Measurements from ENCODE around the gene FREM2. TPM values are rescaled to one million over a fixed set of nuclear protein-coding genes. Genes with fewer than 3 reads are reported as not detected.

Gene FREM2
- total and polyA plus RNA-seq, 2 of the 13 experiments (the other 11 are each of a cell fraction or from before 2014, with no cell fraction given): not detected

GRCh38 chr13:38787550-38787949 lies 100.7 kb downstream of the FREM2 start:
- no TSS peak for BruUV-seq (replicated peaks)
- ATAC-seq (no peak), DNase-seq (ENCODE audit: low spot score) (no peak), FAIRE-seq (no peak)
- CTCF ChIA-PET (ENCODE audit: low intra/inter-chr PET ratio, low total read pairs): no interaction called here
- no peaks in the 10 kb centered on the region for H3K9me3 ChIP-seq (ENCODE audit: low read length)
- TF ChIP-seq HOXA9 (CRISPR knock-in tag; IDR thresholded peaks at IDR 0.05; ENCODE audit: borderline replicate concordance) (no peak), ZFP90 (CRISPR knock-in tag; IDR thresholded peaks at IDR 0.05; ENCODE audit: borderline replicate concordance) (no peak), ZNF33B (CRISPR knock-in tag; IDR thresholded peaks at IDR 0.05) (no peak), ZNF773 (CRISPR knock-in tag; IDR thresholded peaks at IDR 0.05; ENCODE audit: borderline replicate concordance) (no peak), MIER3 (CRISPR knock-in tag; IDR thresholded peaks at IDR 0.05; ENCODE audit: borderline replicate concordance) (no peak), FLYWCH1 (CRISPR knock-in tag; IDR thresholded peaks at IDR 0.05) (no peak), BATF2 (CRISPR knock-in tag; IDR thresholded peaks at IDR 0.05) (no peak)
- TF ChIP-seq, protein P1, sequence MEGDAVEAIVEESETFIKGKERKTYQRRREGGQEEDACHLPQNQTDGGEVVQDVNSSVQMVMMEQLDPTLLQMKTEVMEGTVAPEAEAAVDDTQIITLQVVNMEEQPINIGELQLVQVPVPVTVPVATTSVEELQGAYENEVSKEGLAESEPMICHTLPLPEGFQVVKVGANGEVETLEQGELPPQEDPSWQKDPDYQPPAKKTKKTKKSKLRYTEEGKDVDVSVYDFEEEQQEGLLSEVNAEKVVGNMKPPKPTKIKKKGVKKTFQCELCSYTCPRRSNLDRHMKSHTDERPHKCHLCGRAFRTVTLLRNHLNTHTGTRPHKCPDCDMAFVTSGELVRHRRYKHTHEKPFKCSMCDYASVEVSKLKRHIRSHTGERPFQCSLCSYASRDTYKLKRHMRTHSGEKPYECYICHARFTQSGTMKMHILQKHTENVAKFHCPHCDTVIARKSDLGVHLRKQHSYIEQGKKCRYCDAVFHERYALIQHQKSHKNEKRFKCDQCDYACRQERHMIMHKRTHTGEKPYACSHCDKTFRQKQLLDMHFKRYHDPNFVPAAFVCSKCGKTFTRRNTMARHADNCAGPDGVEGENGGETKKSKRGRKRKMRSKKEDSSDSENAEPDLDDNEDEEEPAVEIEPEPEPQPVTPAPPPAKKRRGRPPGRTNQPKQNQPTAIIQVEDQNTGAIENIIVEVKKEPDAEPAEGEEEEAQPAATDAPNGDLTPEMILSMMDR (CRISPR knock-in tag; IDR thresholded peaks at IDR 0.05): no peak
- TF ChIP-seq, protein P2, sequence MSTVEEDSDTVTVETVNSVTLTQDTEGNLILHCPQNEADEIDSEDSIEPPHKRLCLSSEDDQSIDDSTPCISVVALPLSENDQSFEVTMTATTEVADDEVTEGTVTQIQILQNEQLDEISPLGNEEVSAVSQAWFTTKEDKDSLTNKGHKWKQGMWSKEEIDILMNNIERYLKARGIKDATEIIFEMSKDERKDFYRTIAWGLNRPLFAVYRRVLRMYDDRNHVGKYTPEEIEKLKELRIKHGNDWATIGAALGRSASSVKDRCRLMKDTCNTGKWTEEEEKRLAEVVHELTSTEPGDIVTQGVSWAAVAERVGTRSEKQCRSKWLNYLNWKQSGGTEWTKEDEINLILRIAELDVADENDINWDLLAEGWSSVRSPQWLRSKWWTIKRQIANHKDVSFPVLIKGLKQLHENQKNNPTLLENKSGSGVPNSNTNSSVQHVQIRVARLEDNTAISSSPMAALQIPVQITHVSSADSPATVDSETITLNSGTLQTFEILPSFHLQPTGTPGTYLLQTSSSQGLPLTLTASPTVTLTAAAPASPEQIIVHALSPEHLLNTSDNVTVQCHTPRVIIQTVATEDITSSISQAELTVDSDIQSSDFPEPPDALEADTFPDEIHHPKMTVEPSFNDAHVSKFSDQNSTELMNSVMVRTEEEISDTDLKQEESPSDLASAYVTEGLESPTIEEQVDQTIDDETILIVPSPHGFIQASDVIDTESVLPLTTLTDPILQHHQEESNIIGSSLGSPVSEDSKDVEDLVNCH (CRISPR knock-in tag; IDR thresholded peaks at IDR 0.05): no peak
- no peaks in the 10 kb centered on the region for H3K27me3 ChIP-seq (ENCODE audit: control insufficient read depth in 1 of 2, insufficient read depth in 2 of 2, low read length in 2 of 2)
- H2AFZ ChIP-seq (ENCODE audit: low read length): no peak overlapping the region
- no peaks in the 10 kb centered on the region for H3K79me2 ChIP-seq (ENCODE audit: insufficient read depth, low read length)
- no peak overlapping the region for H3K9ac ChIP-seq (ENCODE audit: insufficient read depth, low read depth, low read length)
- no peak overlapping the region for H3K4me3 ChIP-seq (replicated peaks in 1 of 3; ENCODE audit: insufficient read depth in 1 of 3, low read depth in 2 of 3, low read length in 3 of 3)
- H3K4me1 ChIP-seq (ENCODE audit: insufficient read depth, low read length): no peaks in the 10 kb centered on the region
- in situ Hi-C loops (cut with HindIII; ENCODE audit: extremely low pct_ligation_motif_present, low pct_unique_long_range_greater_than_20kb): no loop called here
- 0% methylated on average over 1 of the region's 1 CpG for WGBS (ENCODE audit: low lambda C conversion rate)
- no peak overlapping the region for H3K27ac ChIP-seq (ENCODE audit: extremely low read length, insufficient read depth, low read length)
- no peak overlapping the region for H3K4me2 ChIP-seq (ENCODE audit: low read depth, low read length)
- POLR2A ChIA-PET: no interaction called here
- no peaks in the 10 kb centered on the region for H3K36me3 ChIP-seq (replicated peaks in 1 of 2; ENCODE audit: control insufficient read depth in 1 of 2, insufficient read depth in 2 of 2, low read length in 2 of 2)
- H4K20me1 ChIP-seq (ENCODE audit: insufficient read depth, low read length): no peaks in the 10 kb centered on the region
- intact Hi-C loops (cut with micrococcal nuclease; ENCODE audit: unreplicated experiment): no loop called here
